ENCODE results near the gene P4HA2.

- TF ChIP-seq POLR2A (IDR thresholded peaks at IDR 0.05), result no peak
- TF ChIP-seq, protein P1, sequence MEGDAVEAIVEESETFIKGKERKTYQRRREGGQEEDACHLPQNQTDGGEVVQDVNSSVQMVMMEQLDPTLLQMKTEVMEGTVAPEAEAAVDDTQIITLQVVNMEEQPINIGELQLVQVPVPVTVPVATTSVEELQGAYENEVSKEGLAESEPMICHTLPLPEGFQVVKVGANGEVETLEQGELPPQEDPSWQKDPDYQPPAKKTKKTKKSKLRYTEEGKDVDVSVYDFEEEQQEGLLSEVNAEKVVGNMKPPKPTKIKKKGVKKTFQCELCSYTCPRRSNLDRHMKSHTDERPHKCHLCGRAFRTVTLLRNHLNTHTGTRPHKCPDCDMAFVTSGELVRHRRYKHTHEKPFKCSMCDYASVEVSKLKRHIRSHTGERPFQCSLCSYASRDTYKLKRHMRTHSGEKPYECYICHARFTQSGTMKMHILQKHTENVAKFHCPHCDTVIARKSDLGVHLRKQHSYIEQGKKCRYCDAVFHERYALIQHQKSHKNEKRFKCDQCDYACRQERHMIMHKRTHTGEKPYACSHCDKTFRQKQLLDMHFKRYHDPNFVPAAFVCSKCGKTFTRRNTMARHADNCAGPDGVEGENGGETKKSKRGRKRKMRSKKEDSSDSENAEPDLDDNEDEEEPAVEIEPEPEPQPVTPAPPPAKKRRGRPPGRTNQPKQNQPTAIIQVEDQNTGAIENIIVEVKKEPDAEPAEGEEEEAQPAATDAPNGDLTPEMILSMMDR (IDR thresholded peaks at IDR 0.05), result no peak
Measured at GRCh38 chr5:132239776-132240175, 12.1 kb upstream of the P4HA2 start.
